Thyroid gland (tissue), 4 donors: ENCODE data around the gene MYPN. TPM values are rescaled to one million over a fixed set of nuclear protein-coding genes. Genes with fewer than 3 reads are reported as not detected.

ENCODE experiments used
- DNase-seq, 2 donors: peaks; one replicate each; pipeline ENCODE4 v3.0.0-alpha.2; 2019
- H3K27ac ChIP-seq, 3 donors: fragments of 200-600 bp; sonication (generic); 1 replicate in 2 of 3; 2 replicates in 1 of 3; pipeline ENCODE4 v1.5.1; 2016 to 2019; ENCODE audit warnings: mild to moderate bottlenecking in 1 of 3, moderate library complexity in 1 of 3
- H3K27me3 ChIP-seq: fragments of 200-600 bp; sonication (generic); one replicate; pipeline ENCODE4 v1.5.1; 2019
- H3K36me3 ChIP-seq, 2 donors: fragments of 200-600 bp; sonication (generic); one replicate each; pipeline ENCODE4 v1.5.1; 2016 to 2019
- H3K4me1 ChIP-seq, 2 donors: fragments of 200-600 bp; sonication (generic); one replicate each; pipeline ENCODE4 v1.5.1; 2017 to 2019
- H3K4me3 ChIP-seq, 3 donors: fragments of 200-600 bp; sonication (generic); replicated peaks in 1 of 3; 1 replicate in 2 of 3; 2 replicates in 1 of 3; pipeline ENCODE4 v1.5.1; 2016; ENCODE audit warnings: mild to moderate bottlenecking in 1 of 3
- H3K9me3 ChIP-seq: fragments of 200-600 bp; sonication (generic); one replicate; pipeline ENCODE4 v1.5.1; 2017
- POLR2A ChIP-seq, 2 donors: fragments of 450-650 bp; IDR thresholded peaks; one replicate each; pipeline ENCODE4 v1.6.1; 2017; ENCODE audit warnings: antibody characterized with exemption in 2 of 2, mild to moderate bottlenecking in 2 of 2, moderate library complexity in 1 of 2
- WGBS, 2 donors: methylation state at CpG; one replicate each; pipeline ENCODE4 v1.1.5; 2017; 5-methylcytosine and 5-hydroxymethylcytosine counted together
- intact Hi-C: fragments of 100-400 bp; cut with DNase I; formaldehyde crosslinking; loops from one replicate; pipeline ENCODE4 v1.15.1; 2023
- total RNA-seq, 4 donors: library from RNA; depleted of rRNA; stranded (reverse); fragments of >200 nt; gene quantifications; one replicate each; pipeline ENCODE4 v1.2.3, GENCODE V29; 2016
- TF ChIP-seq, protein P1 (sequence below), 6 experiments: fragments of 200-600 bp in 3 of 6; fragments of 450-650 bp in 3 of 6; sonication (generic) in 3 of 6; IDR thresholded peaks; one replicate each; pipeline ENCODE4 v1.5.1; 2016 to 2019; ENCODE audit warnings: antibody characterized with exemption in 6 of 6, mild to moderate bottlenecking in 2 of 6, inconsistent platforms in 1 of 6, moderate library complexity in 1 of 6

The MYPN gene
- total RNA-seq, 4 donors from 2014 or later = 0.11 TPM; not detected in 3

DNA sequence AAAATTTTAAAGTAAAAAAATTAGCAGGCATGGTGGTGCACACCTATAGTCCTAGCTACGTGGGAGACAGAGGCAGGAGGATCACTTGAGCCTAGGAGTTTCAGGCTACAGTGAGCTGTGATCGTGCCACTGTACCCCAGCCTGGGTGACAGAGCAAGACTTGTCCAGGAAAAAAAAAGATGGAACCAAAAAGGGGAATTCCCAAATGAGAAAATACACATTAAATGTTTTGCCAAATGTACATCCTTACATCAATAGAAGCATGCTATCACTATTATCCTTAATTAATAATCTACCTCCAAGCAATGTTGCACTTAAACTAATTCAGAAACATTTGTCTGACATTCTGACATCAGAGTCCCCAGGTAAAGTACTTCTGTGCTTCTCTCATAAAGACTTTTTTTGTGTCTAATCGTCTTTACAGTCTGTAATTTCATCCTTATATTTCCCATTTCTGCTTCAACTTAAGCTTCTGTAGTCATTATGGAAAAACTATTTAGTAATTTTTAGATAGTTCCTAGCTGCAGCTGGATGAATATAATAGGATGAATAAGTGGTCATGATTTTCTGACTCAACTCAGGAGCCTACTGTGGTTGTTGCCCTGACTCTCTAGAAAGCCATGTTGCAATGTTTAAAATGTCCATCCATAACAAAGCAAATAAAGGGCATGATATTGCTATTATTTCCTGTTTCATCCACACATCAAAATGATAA lies 57.7 kb downstream of the MYPN start:
- WGBS, 2 donors = 84 to 89% methylated on average over 3 of the region's 3 CpGs
- intact Hi-C loops = no loop called here
- Histone ChIP-seq H3K36me3 (no peaks in the 10 kb centered on the region), H3K27ac (no peak overlapping the region), H3K4me1 (peaks cover 0 to 7% of the 10 kb centered on the region in 2 donors), H3K9me3 (no peaks in the 10 kb centered on the region), H3K4me3 (no peak overlapping the region), H3K27me3 (no peaks in the 10 kb centered on the region)
- DNase-seq = no peak
- TF ChIP-seq, protein P1, sequence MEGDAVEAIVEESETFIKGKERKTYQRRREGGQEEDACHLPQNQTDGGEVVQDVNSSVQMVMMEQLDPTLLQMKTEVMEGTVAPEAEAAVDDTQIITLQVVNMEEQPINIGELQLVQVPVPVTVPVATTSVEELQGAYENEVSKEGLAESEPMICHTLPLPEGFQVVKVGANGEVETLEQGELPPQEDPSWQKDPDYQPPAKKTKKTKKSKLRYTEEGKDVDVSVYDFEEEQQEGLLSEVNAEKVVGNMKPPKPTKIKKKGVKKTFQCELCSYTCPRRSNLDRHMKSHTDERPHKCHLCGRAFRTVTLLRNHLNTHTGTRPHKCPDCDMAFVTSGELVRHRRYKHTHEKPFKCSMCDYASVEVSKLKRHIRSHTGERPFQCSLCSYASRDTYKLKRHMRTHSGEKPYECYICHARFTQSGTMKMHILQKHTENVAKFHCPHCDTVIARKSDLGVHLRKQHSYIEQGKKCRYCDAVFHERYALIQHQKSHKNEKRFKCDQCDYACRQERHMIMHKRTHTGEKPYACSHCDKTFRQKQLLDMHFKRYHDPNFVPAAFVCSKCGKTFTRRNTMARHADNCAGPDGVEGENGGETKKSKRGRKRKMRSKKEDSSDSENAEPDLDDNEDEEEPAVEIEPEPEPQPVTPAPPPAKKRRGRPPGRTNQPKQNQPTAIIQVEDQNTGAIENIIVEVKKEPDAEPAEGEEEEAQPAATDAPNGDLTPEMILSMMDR (IDR thresholded peaks at IDR 0.05) = no peak
- TF ChIP-seq POLR2A (IDR thresholded peaks at IDR 0.05) = no peak

DNA sequence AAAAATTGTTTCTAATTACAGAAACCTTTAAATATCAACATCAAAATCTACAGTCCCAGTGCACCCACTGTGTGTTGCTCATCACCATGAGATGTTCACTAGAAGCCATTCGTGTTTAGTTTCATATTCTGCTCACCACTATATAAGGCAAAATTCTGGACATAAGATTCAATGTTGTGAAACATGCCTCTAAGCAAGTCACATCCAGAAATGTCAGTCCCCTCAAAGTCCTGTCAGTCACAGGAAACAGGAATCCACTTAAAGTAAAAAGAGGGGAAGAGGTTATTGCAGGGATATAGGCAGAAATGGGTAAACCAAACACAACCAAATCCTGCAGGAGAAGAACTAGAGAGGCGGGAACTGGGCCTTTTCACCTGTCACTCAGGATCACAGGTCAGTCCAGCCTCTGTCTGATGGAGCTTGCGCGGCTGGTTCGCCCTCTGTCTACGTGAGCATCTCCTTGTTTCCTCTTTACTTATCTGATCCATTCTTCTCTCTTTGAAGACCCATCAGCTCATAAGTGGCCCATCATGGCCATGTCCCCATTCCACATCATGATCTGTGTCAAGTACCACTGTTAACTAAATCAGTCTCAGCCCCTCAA lies 58.4 kb downstream of the MYPN start:
- whole genome bisulfite sequencing, 2 donors = 83 to 89% methylated on average over 6 of the region's 6 CpGs
- no peaks in the 10 kb centered on the region for H3K27me3 ChIP-seq
- H3K4me3 ChIP-seq = no peak overlapping the region
- no peak for DNase-seq
- intact Hi-C loops = no loop called here
- no peaks in the 10 kb centered on the region for H3K36me3 ChIP-seq
- H3K9me3 ChIP-seq = no peaks in the 10 kb centered on the region
- H3K4me1 ChIP-seq = peaks cover 0 to 12% of the 10 kb centered on the region in 2 donors
- no peak for TF ChIP-seq POLR2A (IDR thresholded peaks at IDR 0.05)
- TF ChIP-seq, protein P1 (IDR thresholded peaks at IDR 0.05) = no peak
- no peak overlapping the region for H3K27ac ChIP-seq

DNA sequence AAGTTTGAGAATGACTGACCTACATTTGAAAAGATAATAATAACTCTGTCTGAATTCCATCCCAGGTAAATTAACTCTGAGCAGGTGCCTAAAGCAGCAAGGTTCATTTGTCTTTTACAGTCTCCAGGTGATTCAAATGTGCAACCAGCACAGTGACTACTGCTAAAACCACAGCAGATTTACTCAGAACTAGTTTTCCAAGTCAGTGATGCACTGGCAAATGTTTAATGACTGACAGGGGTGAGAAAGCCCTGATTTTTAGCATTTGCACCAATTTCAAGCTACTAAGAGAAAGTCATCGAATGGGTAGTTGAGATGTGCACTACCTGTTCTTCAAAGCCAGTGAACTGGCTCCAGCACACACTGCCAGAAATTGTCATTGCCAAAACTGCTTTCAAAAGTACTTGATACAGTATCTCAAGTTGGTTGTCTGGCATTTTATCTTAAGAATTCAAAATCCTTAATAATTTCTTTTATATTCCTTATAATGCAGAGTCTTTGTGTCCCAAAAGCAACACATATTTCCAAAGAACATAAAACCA lies 62.3 kb downstream of the MYPN start:
- no peaks in the 10 kb centered on the region for H3K36me3 ChIP-seq
- TF ChIP-seq, protein P1 (IDR thresholded peaks at IDR 0.05) = no peak
- no peak for TF ChIP-seq POLR2A (IDR thresholded peaks at IDR 0.05)
- no peaks in the 10 kb centered on the region for H3K27me3 ChIP-seq
- H3K4me3 ChIP-seq = no peak overlapping the region
- WGBS, 2 donors = 36 to 46% methylated on average over 1 of the region's 1 CpG
- H3K9me3 ChIP-seq = no peaks in the 10 kb centered on the region
- no peak overlapping the region for H3K27ac ChIP-seq
- intact Hi-C loops = no loop called here
- H3K4me1 ChIP-seq = peaks cover 0 to 12% of the 10 kb centered on the region in 2 donors
- DNase-seq = peak; percentile 27 to 52

DNA sequence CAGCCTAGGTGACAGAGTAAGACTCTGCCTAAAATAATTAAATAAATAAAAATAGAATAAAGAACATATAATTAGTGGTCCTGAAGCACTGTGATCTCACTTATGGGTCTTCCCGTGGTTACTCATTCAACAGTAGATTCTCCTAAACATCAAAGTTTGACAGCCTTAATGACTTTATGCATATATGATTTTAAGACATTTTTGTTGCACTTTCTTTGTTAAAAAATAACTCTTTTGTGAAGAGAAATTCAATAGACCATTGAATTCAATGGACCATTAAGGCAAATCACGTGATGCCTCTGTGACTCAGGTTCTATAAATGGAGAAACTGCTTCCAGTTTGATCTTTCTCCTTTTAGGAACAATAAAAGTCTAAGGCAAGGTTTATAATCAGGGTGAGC lies 63.0 kb downstream of the MYPN start:
- H3K9me3 ChIP-seq = no peaks in the 10 kb centered on the region
- no peak overlapping the region for H3K4me3 ChIP-seq
- TF ChIP-seq POLR2A (IDR thresholded peaks at IDR 0.05) = no peak
- TF ChIP-seq, protein P1 (IDR thresholded peaks at IDR 0.05) = no peak
- no peak overlapping the region for H3K27ac ChIP-seq
- DNase-seq = no peak
- H3K27me3 ChIP-seq = no peaks in the 10 kb centered on the region
- WGBS, 2 donors = 55 to 59% methylated on average over 2 of the region's 2 CpGs
- no peaks in the 10 kb centered on the region for H3K36me3 ChIP-seq
- H3K4me1 ChIP-seq = peaks cover 0 to 12% of the 10 kb centered on the region in 2 donors
- intact Hi-C loops = no loop called here

DNA sequence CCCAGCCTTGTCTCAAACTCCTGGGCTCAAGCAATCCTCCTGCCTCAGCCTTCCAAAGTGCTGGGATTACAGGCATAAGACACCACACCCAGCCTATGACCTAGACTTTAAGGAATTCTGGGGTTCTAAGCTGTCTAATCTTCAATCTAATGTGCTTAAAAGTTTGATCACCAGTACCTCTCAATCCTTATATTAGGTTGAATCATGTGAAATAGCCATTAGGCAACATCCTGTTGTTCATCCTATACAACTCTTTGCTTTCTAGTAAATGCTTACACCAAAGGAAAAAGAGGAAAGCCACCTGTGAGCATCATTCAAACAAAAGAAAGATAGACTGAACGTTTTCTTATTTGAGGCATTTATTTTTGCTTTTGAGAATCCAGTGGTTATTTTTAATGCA lies 66.7 kb downstream of the MYPN start:
- Histone ChIP-seq H3K27ac (no peak overlapping the region), H3K9me3 (no peaks in the 10 kb centered on the region), H3K36me3 (no peaks in the 10 kb centered on the region), H3K4me1 (peaks cover 0 to 12% of the 10 kb centered on the region in 2 donors), H3K4me3 (no peak overlapping the region), H3K27me3 (no peaks in the 10 kb centered on the region)
- no peak for DNase-seq
- intact Hi-C loops = no loop called here
- TF ChIP-seq, protein P1 (IDR thresholded peaks at IDR 0.05) = no peak
- TF ChIP-seq POLR2A (IDR thresholded peaks at IDR 0.05) = no peak
- WGBS, 2 donors = 67 to 71% methylated on average over 1 of the region's 1 CpG
